Common myeloid progenitor, CD34-positive (primary cell): ENCODE results near the gene YJEFN3.

Experiments used
- CTCF ChIA-PET: fragments of 350-600 bp; sonication (Branson Sonifier 250); formaldehyde crosslinking; loops from one replicate; lab custom pipeline; 2021; ENCODE audit warnings: antibody characterized with exemption; lab: Charles Lee
- POLR2A ChIA-PET: fragments of 350-600 bp; sonication (Branson Sonifier 250); formaldehyde crosslinking; loops from one replicate; lab custom pipeline; 2021; ENCODE audit warnings: antibody characterized with exemption; lab: Charles Lee
- DNase-seq, 3 donors: peaks; one replicate each; pipeline versions ENCODE4 v3.0.0 to v3.0.0-alpha.2; 2013
- H3K27ac ChIP-seq, 2 experiments: 1 replicate in 1 of 2; 2 replicates in 1 of 2; pipeline ENCODE4 v1.7.0; 2013; ENCODE audit warnings: inconsistent platforms in 2 of 2, low read length in 2 of 2, mild to moderate bottlenecking in 2 of 2, low read depth in 1 of 2, moderate library complexity in 1 of 2; ENCODE audit not compliant: severe bottlenecking in 2 of 2, insufficient read depth in 1 of 2, poor library complexity in 1 of 2
- H3K27me3 ChIP-seq, 5 experiments: replicated peaks in 2 of 5; 1 replicate in 3 of 5; 2 replicates in 2 of 5; pipeline versions ENCODE4 v1.6.1 to v1.7.0; 2013; ENCODE audit warnings: low read length in 4 of 5, mild to moderate bottlenecking in 2 of 5, moderate library complexity in 2 of 5, inconsistent platforms in 1 of 5; ENCODE audit not compliant: insufficient read depth in 5 of 5, control insufficient read depth in 4 of 5
- H3K36me3 ChIP-seq, 4 experiments: 1 replicate in 2 of 4; 2 replicates in 2 of 4; pipeline versions ENCODE4 v1.6.1 to v1.7.0; 2013; ENCODE audit warnings: low read length in 3 of 4, control low read depth in 1 of 4, mild to moderate bottlenecking in 1 of 4; ENCODE audit not compliant: control insufficient read depth in 4 of 4, insufficient read depth in 4 of 4
- H3K4me1 ChIP-seq, 4 experiments: 1 replicate in 3 of 4; 2 replicates in 1 of 4; pipeline versions ENCODE4 v1.6.1 to v1.7.1; 2013; ENCODE audit warnings: low read length in 3 of 4, mild to moderate bottlenecking in 3 of 4, control low read depth in 1 of 4, inconsistent platforms in 1 of 4, moderate library complexity in 1 of 4; ENCODE audit not compliant: control insufficient read depth in 4 of 4, insufficient read depth in 4 of 4; ENCODE audit errors: control extremely low read depth in 1 of 4
- H3K4me3 ChIP-seq, 7 experiments: 1 replicate in 4 of 7; 2 replicates in 3 of 7; pipeline versions ENCODE4 v1.5.1 to v1.7.0; 2013; ENCODE audit warnings: mild to moderate bottlenecking in 7 of 7, low read length in 6 of 7, moderate library complexity in 6 of 7, inconsistent platforms in 2 of 7, low read depth in 2 of 7, control low read depth in 1 of 7; ENCODE audit not compliant: insufficient read depth in 4 of 7, control insufficient read depth in 1 of 7; ENCODE audit errors: extremely low read depth in 1 of 7
- H3K9me3 ChIP-seq, 5 experiments: 1 replicate in 4 of 5; 2 replicates in 1 of 5; pipeline versions ENCODE4 v1.6.1 to v1.7.1; 2013; ENCODE audit warnings: low read length in 4 of 5, mild to moderate bottlenecking in 2 of 5, inconsistent platforms in 1 of 5, low read depth in 1 of 5, moderate library complexity in 1 of 5; ENCODE audit not compliant: control insufficient read depth in 4 of 5, insufficient read depth in 2 of 5; ENCODE audit errors: control extremely low read depth in 1 of 5
- WGBS: methylation state at CpG from one replicate; pipeline ENCODE4 v1.1.5; 2013; ENCODE audit not compliant: insufficient coverage; 5-methylcytosine and 5-hydroxymethylcytosine counted together

The YJEFN3 gene

GRCh38 chr19:19544257-19544953 is 15.7 kb downstream of the YJEFN3 start:
- Histone ChIP-seq H3K27ac (no peak overlapping the region), H3K36me3 (no peaks in the 10 kb centered on the region), H3K4me1 (peaks cover 0 to 23% (median 16%) of the 10 kb centered on the region in 4 experiments), H3K9me3 (peaks cover 0 to 5% (median 0%) of the 10 kb centered on the region in 5 experiments), H3K27me3 (peaks cover 0 to 50% (median 10%) of the 10 kb centered on the region in 5 experiments), H3K4me3 (no peak overlapping the region)
- WGBS, result 93% methylated on average over 68 of the region's 75 CpGs
- ChIA-PET CTCF (no interaction called here), POLR2A (no interaction called here)
- DNase-seq, result no peak

GRCh38 chr19:19544954-19545591 is 16.4 kb downstream of the YJEFN3 start:
- peaks cover 0 to 19% (median 12%) of the 10 kb centered on the region in 4 experiments for H3K4me1 ChIP-seq
- peaks cover 0 to 44% (median 8%) of the 10 kb centered on the region in 5 experiments for H3K27me3 ChIP-seq
- POLR2A ChIA-PET, result no interaction called here
- H3K27ac ChIP-seq, result no peak overlapping the region
- no peak overlapping the region for H3K4me3 ChIP-seq
- 93% methylated on average over 50 of the region's 53 CpGs for WGBS
- H3K9me3 ChIP-seq, result peaks cover 0 to 5% (median 0%) of the 10 kb centered on the region in 5 experiments
- CTCF ChIA-PET, result no interaction called here
- DNase-seq, result no peak
- H3K36me3 ChIP-seq, result no peaks in the 10 kb centered on the region

- CTCF ChIA-PET, result no interaction called here
- POLR2A ChIA-PET, result no interaction called here
- peaks cover 0 to 15% (median 7%) of the 10 kb centered on the region in 4 experiments for H3K4me1 ChIP-seq
- H3K27me3 ChIP-seq, result peaks cover 0 to 39% (median 7%) of the 10 kb centered on the region in 5 experiments
- no peak overlapping the region for H3K27ac ChIP-seq
- no peak overlapping the region for H3K4me3 ChIP-seq
- WGBS, result 96% methylated on average over 21 of the region's 23 CpGs
- DNase-seq, result no peak
- no peaks in the 10 kb centered on the region for H3K36me3 ChIP-seq
- H3K9me3 ChIP-seq, result peaks cover 0 to 5% (median 0%) of the 10 kb centered on the region in 5 experiments
These were observed 17.0 kb downstream of the YJEFN3 start for GRCh38 chr19:19545707-19546106.

GRCh38 chr19:19546751-19547162 is 18.0 kb downstream of the YJEFN3 start:
- Histone ChIP-seq H3K4me3 (no peak overlapping the region), H3K27me3 (peaks cover 0 to 29% (median 2%) of the 10 kb centered on the region in 5 experiments), H3K27ac (no peak overlapping the region), H3K9me3 (peaks cover 0 to 5% (median 0%) of the 10 kb centered on the region in 5 experiments), H3K36me3 (no peaks in the 10 kb centered on the region), H3K4me1 (peaks cover 0 to 5% (median 0%) of the 10 kb centered on the region in 4 experiments)
- ChIA-PET POLR2A (no interaction called here), CTCF (interaction anchor here (1.2 to 2.1 kb wide), 4 partner anchors 9 to 97 kb away, joined by 4 to 5 read pairs (median 4); partner anchors contain the start of gene GMIP)
- 89% methylated on average over 14 of the region's 19 CpGs for WGBS
- DNase-seq, result no peak

GRCh38 chr19:19547674-19548336 is 19.1 kb downstream of the YJEFN3 start:
- H3K36me3 ChIP-seq, result no peaks in the 10 kb centered on the region
- no peak overlapping the region for H3K27ac ChIP-seq
- no peak overlapping the region for H3K4me3 ChIP-seq
- H3K9me3 ChIP-seq, result peaks cover 0 to 5% (median 0%) of the 10 kb centered on the region in 5 experiments
- WGBS, result 70% methylated on average over 11 of the region's 15 CpGs
- ChIA-PET POLR2A (no interaction called here), CTCF (interaction anchor here (1.0 to 2.1 kb wide), 6 partner anchors 8 to 411 kb away, joined by 3 to 5 read pairs (median 4); partner anchors contain the start of gene GMIP)
- no peak for DNase-seq
- H3K4me1 ChIP-seq, result no peaks in the 10 kb centered on the region
- peaks cover 0 to 23% (median under 1%) of the 10 kb centered on the region in 5 experiments for H3K27me3 ChIP-seq

- Histone ChIP-seq H3K4me1 (no peaks in the 10 kb centered on the region), H3K9me3 (peaks cover 0 to 5% (median 0%) of the 10 kb centered on the region in 5 experiments), H3K36me3 (no peaks in the 10 kb centered on the region), H3K4me3 (no peak overlapping the region), H3K27ac (no peak overlapping the region), H3K27me3 (peaks cover 0 to 11% (median 0%) of the 10 kb centered on the region in 5 experiments)
- CTCF ChIA-PET, result interaction anchor here (1.7 to 1.9 kb wide), 2 partner anchors 12 to 17 kb away, joined by 4 to 5 read pairs; no protein-coding TSS in a partner anchor
- POLR2A ChIA-PET, result no interaction called here
- DNase-seq, result no peak
- 73% methylated on average over 8 of the region's 13 CpGs for WGBS
These were observed 20.4 kb downstream of the YJEFN3 start for GRCh38 chr19:19548915-19549759.
